Central memory CD4-positive, alpha-beta T cell (primary cell): ENCODE results near the gene GSTO1.

Experiments used
- DNase-seq: peaks from one replicate; pipeline ENCODE4 v3.0.0; 2022

The GSTO1 gene

DNA sequence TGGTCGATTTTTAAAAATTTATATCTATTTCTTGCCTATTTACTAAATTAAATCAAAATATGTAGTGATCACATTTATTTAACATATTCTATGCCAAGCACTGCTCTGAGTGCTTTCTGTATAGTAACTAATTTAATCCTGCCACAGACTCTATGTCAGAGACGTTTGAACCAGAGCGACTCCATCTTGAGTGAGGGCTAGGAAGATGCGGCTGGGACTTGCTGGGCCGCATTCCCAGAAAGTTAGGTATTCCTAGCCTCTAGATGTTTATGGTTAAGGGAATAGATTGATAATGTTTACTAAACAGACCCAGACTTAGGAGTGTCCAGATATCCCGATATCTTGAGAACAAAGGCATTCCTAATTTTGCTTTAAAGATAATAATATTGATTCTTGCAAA is 3.2 kb upstream of the GSTO1 start:
- DNase-seq: no peak

- no peak for DNase-seq
Observed at GRCh38 chr10:104252368-104252767, 2.3 kb upstream of the GSTO1 start.

GRCh38 chr10:104253106-104253505 is 1.6 kb upstream of the GSTO1 start:
- DNase-seq: no peak

DNA sequence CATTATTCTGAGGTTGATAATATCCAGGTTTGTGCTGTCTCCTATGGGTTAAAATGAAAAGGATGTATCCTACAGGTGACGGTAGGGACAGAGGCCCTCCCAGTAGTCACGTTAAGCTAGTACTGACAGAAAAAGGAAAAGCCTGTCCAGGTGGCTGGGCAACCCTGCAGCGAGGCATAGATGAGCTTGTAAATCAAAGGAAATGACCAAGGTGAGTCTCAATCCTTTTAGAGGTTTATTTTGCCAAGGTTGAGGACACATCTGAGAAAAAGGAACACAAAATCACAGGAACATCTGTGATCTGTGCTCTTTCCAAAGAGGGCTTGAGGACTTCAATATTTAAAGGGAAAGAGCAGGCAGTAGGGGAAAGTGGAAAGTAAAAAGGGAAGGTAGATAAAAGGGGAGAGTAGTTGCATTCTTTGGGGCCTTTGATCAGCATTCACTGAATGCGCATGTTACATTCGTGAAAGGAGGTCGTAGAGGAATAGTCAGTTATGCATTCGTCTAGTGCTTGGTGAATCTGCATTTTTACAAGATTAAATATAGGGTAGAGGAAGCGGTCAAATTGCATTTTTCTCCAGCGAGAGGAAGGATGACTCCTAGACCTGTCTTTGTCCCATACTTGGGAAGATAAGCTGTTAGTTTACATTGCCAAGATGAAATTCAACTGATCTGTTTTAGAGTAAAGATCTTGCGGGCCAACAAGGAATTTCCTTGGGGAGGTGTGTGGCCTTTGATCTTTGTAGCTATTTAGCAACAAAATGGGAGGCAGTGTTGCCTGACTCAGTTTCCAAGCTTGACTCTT is 884 bp upstream of the GSTO1 start:
- DNase-seq: no peak

DNA sequence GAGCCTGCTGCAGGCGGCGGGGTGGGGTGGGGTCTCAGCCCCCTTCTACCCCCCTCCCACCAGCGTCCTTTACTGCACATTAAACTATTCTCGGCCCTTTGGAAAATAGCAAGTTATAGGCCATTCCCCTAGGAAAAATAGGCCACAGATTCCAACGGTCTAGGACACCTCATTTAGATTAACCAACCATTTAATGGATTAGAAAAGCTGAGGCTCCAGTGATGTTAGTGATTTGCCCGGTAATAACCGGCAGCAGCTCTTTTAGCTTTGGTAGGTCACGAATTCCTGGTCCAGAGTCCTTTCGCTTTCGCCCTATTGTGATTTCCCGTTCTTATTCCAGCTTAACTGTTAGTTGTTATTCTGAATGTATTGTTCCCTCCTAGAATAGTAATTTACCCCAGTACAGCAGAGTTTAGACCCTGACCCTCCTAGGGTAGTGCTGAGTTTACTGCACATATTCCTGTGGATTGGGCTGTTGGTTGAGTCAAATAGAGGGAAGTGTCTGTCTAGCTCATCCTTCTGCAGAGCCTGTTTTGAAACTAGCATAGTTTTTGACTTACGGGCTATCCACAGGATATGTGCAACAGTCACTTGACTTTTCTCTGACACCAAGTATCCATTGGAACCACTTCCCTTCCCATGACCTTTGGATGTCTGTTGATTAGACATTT is 754 bp downstream of the GSTO1 start:
- no peak for DNase-seq

GRCh38 chr10:104256335-104256961 is 1.8 kb downstream of the GSTO1 start:
- peak; percentile 22 for DNase-seq

DNA sequence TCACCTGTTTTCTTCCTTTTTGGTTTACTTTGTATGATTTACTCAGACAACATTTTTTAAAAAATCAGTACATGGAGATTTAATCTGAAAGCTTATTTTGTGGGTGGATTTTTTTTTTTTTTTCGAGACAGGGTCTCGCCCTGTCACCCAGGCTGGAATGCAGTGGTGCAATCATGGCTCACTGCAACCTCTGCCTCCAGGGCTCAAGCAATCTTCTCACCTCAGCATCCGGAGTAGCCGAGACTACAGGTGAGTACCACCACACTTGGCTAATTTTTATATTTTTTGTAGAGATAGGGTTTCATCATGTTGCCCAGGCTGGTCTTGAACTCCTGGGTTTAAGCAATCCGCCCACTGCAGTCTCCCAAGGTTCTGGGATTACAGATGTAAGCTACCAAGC is 2.5 kb downstream of the GSTO1 start:
- DNase-seq: no peak

GRCh38 chr10:104258209-104258608 is 3.5 kb downstream of the GSTO1 start:
- DNase-seq: no peak

DNA sequence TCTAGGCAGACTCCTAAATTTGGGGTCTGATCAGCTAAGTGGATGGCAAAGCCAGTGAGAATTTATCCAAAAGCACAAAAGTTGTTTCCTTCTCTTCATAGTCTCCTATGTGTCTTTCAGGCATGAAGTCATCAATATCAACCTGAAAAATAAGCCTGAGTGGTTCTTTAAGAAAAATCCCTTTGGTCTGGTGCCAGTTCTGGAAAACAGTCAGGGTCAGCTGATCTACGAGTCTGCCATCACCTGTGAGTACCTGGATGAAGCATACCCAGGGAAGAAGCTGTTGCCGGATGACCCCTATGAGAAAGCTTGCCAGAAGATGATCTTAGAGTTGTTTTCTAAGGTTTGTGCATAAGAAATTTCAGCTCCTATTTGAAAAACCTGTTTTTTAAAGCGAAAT is 4.8 kb downstream of the GSTO1 start:
- no peak for DNase-seq

DNA sequence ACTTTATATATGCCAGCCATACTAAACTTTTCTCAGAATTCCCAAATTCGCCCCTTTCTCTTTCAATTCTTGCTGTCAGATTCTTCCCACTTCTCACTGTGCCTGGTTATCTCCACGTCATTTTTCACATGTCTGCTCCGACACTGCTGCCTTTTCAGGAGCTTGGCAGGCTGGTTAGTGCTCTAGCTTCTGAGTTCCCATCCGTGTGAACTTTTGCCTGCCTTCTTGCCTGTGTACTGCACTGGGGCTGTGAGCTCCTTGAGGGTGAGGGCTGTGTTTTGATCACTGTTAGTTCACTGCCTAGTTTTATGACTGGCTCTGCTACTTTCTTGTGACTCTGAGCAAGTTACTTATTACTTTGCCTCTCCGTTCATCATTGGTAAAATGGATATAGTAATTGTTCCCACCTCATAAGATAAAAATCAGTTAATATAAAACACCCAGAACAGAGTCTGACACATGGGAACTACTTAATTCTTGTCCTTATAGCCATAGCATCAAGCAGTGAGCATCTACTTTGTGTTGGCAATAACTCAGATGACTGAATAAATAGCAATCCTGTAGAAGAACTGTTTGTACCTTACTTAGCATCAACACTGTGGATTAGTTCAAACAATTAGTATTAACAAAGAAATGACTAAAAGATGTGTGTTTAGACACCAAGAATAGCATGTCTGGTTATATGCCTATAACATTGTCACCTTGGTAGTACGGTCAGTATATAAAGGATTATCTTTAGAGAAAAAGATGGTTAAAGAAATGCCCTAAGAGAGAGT is 5.5 kb downstream of the GSTO1 start:
- no peak for DNase-seq

DNA sequence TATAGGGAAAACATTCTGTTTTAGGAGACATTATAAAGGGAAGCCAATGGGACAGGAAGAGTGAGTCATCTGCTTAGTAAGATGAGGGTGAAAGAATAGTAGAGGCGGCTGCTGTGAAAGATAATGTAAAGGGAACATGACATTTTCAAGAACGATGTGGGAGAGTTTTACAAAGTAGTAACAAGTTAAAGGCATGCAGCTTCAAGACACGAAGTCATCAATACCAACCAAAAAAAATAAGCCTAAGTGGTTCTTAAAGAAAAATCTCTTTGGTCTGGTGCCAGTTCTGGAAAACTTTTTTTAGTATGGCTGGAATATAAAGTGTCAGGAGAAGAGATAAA is 6.1 kb downstream of the GSTO1 start:
- no peak for DNase-seq

GRCh38 chr10:104262055-104262454 is 7.4 kb downstream of the GSTO1 start:
- no peak for DNase-seq

DNA sequence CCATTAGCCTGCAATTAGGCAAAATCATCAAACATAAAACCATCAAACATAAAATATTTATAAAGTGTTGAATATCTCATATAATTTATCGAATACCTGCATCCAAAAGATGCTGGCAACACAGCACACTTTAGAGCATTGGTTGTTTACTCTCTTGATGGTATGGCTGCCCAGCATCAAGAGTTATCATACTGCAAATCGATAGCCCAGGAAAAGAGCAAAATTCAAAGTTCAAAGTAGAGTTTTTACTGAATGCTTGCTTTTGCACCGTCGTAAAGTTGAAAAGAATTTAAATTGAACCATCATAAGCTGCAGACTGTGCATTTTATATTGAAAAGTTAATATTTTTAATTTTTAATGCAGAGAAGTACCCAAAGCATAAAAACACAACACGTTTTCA is 10.1 kb downstream of the GSTO1 start:
- no peak for DNase-seq

GRCh38 chr10:104267721-104268404 is 13.2 kb downstream of the GSTO1 start:
- no peak for DNase-seq

- no peak for DNase-seq
Observed at GRCh38 chr10:104268405-104268712, 13.7 kb downstream of the GSTO1 start.

- peak; percentile 99 for DNase-seq
Observed at GRCh38 chr10:104268713-104269645, 14.3 kb downstream of the GSTO1 start, which contains the start of gene GSTO2. GSTO2 (plus strand) TSS chr10:104269184; CDS start chr10:104274916, 5,732 bp downstream.

DNA sequence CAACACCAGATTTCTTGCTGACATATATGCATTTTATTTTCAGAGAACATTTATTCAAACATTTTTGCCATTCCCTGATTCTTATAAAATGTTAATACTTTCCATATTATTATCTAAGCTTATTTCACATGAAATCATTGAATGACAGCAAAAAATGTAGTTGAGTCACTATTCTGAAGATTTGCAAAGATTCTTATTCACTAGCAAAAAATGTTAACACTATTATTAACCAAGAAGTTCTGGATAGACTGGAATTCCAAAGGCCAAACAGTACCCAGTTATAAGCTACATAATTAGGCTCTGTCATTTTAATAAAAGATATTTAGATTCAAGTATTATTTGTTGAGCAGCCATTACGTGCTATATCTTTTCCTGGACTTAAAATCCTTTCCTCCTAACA is 18.6 kb downstream of the GSTO1 start:
- no peak for DNase-seq

DNA sequence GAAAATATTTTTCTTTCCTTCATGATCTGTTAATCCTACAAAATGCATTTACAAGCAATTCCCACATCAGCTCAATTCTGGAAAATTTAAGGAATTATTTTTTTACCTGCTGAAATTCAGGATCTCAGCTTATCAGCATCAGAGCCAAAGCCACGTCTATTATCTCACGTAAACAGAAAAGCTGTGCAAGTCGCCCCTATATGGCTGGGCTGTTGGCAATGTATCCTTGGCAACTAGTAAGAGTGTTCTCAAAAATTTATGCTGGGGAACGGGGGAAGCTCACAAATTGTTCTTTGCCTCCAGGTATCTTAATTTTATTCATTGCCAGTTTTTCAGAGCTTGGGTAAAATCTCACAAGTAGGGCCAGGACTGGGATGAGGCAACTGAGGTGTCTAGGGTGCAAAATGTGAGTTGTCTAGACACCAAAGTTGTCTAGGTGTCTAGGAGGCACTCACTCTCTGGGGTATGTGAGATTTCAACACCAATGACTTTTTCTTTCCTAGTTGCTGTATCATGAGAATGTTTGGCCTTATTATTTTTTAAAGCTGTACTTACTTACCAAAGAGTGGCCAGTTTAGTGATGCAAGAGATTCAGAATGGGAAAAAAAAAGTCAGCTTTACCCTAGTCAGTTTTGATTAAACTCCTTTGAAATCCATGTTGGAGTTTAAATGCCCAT is 19.3 kb downstream of the GSTO1 start:
- DNase-seq: no peak

DNA sequence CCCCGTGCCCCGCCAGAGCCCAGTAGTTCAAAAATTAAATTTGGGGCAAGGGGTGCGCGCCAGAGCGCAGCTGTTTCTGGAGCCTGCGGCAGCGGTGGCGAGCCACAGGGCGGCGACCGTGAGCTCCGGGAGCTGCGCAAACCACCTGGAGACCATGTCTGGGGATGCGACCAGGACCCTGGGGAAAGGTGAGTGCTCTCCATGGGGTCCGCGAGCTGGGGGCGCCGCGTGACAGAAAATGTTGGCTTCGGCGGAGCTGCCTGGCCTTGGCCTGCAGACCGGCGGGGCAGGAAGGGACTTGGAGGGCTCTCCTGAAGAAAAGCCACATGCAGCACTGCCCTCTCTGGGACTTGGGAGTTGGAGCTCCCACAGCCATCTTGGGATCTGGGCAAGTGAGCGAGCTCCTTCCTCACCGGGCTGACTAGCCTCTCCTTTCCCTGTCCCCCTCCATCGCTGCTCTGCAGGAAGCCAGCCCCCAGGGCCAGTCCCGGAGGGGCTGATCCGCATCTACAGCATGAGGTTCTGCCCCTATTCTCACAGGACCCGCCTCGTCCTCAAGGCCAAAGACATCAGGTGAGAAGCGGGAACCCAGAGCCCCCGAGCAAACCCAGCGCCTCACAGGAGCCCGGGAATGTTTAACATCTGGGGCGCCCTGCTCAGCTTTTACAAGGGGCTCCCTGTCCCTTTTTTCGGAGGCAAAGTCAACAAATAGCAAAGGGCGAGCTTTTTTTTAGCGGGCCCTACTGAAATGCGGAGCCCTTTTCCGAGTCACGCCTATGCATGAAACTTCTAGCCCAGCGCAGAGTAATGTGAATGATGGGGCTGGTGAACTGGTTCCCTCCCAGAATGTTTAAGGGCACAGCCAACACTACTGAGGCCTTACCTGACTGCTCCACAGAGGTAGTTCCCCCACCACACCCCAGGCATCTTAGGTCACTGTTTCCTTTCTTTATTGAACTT is 20.4 kb downstream of the GSTO1 start:
- peak; percentile 30 for DNase-seq

GRCh38 chr10:104276192-104276591 is 21.5 kb downstream of the GSTO1 start:
- no peak for DNase-seq
